ENCODE measurements around the gene TPRKB.
"Not testable (repeated sequence)": the region's sequence is repeated elsewhere in the genome, so short reads cannot be mapped to it uniquely, and the experiment has no call there.

Gene TPRKB

DNA sequence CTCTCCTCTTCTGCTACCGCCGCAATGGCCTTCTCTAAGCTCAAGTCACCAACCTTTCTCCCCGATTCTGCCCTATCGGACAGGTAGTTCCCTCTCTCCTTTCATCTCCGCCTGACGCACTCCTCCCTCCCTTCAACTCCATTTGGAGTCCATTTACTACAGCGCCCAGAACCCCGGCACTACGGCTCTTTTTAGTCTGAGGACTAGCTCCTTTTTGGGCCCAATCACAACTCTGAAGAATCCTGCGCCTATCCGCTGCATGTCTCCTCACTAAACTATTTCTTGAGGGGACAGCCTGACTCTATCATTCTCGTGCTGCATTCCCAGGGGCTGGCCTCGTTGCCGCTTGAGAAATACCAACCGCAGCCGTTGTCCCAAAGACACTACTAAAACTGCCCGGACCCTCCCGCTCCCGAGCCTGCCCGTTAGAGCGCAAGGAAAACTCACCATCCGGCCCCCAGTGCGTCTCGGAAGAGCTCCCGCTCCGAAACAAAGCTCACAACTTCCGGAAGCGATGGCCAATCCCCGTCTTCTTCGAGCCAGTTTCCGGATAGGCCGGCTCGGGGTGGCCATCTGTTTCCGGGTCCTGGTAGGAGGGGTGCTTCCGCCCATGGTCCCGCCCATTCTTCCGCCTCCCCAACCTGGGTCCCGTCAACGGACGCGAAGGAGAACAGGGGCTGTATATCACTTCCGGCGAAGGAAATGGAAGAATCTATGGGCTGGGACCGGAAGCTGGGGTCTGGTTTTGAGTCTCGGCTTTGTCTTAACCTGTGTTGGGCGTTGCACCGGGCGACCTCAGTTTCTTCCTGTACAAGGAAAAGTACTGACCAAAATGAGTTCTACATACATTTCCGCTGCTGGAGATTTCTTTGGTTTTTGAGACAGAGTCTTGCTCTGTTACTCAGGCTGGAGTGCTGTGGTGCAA is at the start of gene TPRKB:
Gene TPRKB, minus strand, starts transcription at position 491 of the 925 bp plus-strand sequence. CDS start 2,776 bp downstream, outside the sequence.
- peak within 1 kb of the TSS; percentile 66 to 79 for H3K27ac ChIP-seq (ENCODE audit: low read depth in 2 of 2, low read length in 2 of 2)
- peaks cover 7 to 9% of the 10 kb centered on the region in 2 donors for H3K4me1 ChIP-seq (ENCODE audit: control insufficient read depth in 2 of 2, insufficient read depth in 2 of 2, low read length in 2 of 2)
- H3K9ac ChIP-seq (ENCODE audit: low read depth in 1 of 2, low read length in 2 of 2): peak within 1 kb of the TSS; percentile 66 to 83

DNA sequence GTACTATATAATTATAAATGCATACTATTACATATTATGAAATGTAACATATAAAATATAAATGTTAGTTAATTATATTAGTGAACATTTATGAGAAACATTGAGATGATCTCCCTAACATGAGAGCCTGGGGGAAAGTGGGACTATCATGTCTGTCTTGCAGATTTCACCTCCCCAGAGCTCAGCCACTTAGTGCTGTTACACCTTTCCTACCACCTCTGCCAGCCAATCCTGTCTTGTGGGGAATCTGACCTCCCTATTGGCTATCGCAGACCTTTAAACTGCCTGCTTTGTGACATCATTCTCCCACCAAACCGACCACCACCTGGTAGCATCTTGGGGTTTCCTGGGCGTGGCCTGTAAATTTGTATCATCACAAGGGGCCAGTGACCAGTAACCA is 46.7 kb upstream of the TPRKB start, which contains the start of gene C2orf78:
Gene C2orf78, plus strand, starts transcription at position 301 of the 400 bp plus-strand sequence. CDS start 127 bp downstream, outside the sequence.
- H3K4me3 ChIP-seq (ENCODE audit: low read length in 2 of 2); H3K36me3 ChIP-seq (ENCODE audit: control insufficient read depth in 2 of 2, insufficient read depth in 2 of 2, low read length in 2 of 2); H3K9ac ChIP-seq (ENCODE audit: low read depth in 1 of 2, low read length in 2 of 2); H3K27me3 ChIP-seq (ENCODE audit: control insufficient read depth in 2 of 2, insufficient read depth in 2 of 2, low read length in 2 of 2); H3K9me3 ChIP-seq (ENCODE audit: control insufficient read depth in 2 of 2, low read length in 2 of 2); H3K27ac ChIP-seq (ENCODE audit: low read depth in 2 of 2, low read length in 2 of 2); H3K4me1 ChIP-seq (ENCODE audit: control insufficient read depth in 2 of 2, insufficient read depth in 2 of 2, low read length in 2 of 2): not testable (repeated sequence)

More for the DNA sequence above, at the start of gene TPRKB:
- Histone ChIP-seq H3K27me3 (ENCODE audit: control insufficient read depth in 2 of 2, insufficient read depth in 2 of 2, low read length in 2 of 2) (no peaks in the 10 kb centered on the region), H3K4me3 (ENCODE audit: low read length in 2 of 2) (peak within 1 kb of the TSS; percentile 97 to 99), H3K36me3 (ENCODE audit: control insufficient read depth in 2 of 2, insufficient read depth in 2 of 2, low read length in 2 of 2) (peaks cover 6 to 14% of the 10 kb centered on the region in 2 donors), H3K9me3 (ENCODE audit: control insufficient read depth in 2 of 2, low read length in 2 of 2) (no peaks in the 10 kb centered on the region)

DNA sequence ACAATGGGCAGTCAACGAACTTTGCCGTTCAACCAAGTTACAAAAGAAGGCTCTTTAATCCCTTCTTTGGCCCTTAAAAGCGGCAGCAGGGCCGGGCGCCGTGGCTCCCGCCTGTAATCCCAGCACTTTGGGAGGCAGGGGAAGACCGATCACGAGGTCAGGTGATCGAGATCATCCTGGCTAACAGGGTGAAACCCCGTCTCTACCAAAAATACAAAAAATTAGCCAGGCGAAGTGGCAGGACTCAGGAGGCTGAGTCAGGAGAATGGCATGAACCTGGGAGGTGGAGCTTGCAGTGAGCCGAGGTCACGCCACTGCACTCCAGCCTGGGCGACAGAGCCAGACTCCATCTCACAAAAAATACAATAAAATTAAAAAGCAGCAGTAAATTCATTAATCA is 46.3 kb upstream of the TPRKB start:
- not testable (repeated sequence) for H3K36me3 ChIP-seq (ENCODE audit: control insufficient read depth in 2 of 2, insufficient read depth in 2 of 2, low read length in 2 of 2); H3K4me3 ChIP-seq (ENCODE audit: low read length in 2 of 2); H3K27me3 ChIP-seq (ENCODE audit: control insufficient read depth in 2 of 2, insufficient read depth in 2 of 2, low read length in 2 of 2); H3K9ac ChIP-seq (ENCODE audit: low read depth in 1 of 2, low read length in 2 of 2); H3K27ac ChIP-seq (ENCODE audit: low read depth in 2 of 2, low read length in 2 of 2); H3K4me1 ChIP-seq (ENCODE audit: control insufficient read depth in 2 of 2, insufficient read depth in 2 of 2, low read length in 2 of 2); H3K9me3 ChIP-seq (ENCODE audit: control insufficient read depth in 2 of 2, low read length in 2 of 2)

DNA sequence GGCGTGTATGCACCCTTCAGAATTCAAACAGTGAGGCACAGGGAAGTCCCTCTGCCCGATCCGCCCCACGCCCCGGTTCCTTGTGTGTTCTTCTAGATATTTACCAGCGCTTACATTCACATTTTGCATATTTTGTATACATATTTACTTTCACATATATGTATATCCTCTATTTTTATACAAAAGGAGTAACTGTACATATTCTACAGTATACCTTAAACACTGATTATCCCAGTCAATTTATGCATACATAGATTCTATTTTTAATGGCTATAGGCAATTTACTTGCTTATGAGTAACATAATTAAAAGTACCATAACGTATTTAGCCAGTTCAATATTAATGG is 43.1 kb upstream of the TPRKB start:
- H3K4me3 ChIP-seq (ENCODE audit: low read length in 2 of 2): peak overlapping the region; percentile 96 to 100
- no peak overlapping the region for H3K27ac ChIP-seq (ENCODE audit: low read depth in 2 of 2, low read length in 2 of 2)
- H3K27me3 ChIP-seq (ENCODE audit: control insufficient read depth in 2 of 2, insufficient read depth in 2 of 2, low read length in 2 of 2): no peaks in the 10 kb centered on the region
- H3K9ac ChIP-seq (ENCODE audit: low read depth in 1 of 2, low read length in 2 of 2): peak overlapping the region; percentile 92 to 99
- no peaks in the 10 kb centered on the region for H3K9me3 ChIP-seq (ENCODE audit: control insufficient read depth in 2 of 2, low read length in 2 of 2)
- peaks cover 15 to 16% of the 10 kb centered on the region in 2 donors for H3K36me3 ChIP-seq (ENCODE audit: control insufficient read depth in 2 of 2, insufficient read depth in 2 of 2, low read length in 2 of 2)
- peaks cover 8 to 9% of the 10 kb centered on the region in 2 donors for H3K4me1 ChIP-seq (ENCODE audit: control insufficient read depth in 2 of 2, insufficient read depth in 2 of 2, low read length in 2 of 2)

DNA sequence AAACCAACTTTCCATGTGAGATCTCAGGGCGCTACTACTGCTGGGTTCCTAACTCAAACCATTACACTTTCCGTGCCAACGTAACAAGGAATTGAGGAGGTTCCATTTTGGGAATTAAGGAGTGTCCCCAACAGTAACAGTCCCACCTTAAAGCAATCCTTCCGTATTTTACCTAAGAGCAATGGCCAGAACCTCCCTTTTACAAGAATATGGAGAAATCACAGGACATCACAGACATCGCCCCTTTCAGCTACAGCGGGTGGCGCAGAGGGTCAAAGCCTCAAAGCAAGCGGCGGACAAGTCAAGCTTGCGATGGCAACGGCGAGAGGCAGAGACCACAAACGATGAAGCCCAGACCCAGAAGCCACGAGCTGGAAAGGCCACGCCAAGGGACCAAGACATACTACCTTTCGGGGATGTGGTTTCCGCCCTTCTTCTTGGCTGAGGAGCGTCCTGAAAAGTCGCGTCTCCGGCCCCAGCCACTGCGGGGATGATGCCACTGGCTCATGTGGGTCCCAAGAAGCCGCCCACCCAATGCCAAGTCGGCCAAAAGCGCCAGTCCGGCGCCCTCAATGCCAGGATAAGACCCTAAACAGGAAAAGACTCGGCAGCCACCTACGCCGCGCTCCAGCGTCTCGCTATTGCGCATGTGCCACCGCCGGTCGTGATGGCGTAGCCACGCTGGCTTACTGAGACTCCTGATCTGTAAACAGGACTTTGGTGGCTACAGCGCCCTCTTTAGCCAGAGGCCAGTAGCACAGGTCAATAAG is 42.5 kb upstream of the TPRKB start, which contains the start of gene DUSP11:
Gene DUSP11, minus strand, starts transcription at position 637 of the 770 bp plus-strand sequence. Its CDS starts 129 bp downstream, at position 508.
- peaks cover 8 to 9% of the 10 kb centered on the region in 2 donors for H3K4me1 ChIP-seq (ENCODE audit: control insufficient read depth in 2 of 2, insufficient read depth in 2 of 2, low read length in 2 of 2)
- H3K27ac ChIP-seq (ENCODE audit: low read depth in 2 of 2, low read length in 2 of 2): peak within 1 kb of the TSS; percentile 78 to 90
- no peaks in the 10 kb centered on the region for H3K9me3 ChIP-seq (ENCODE audit: control insufficient read depth in 2 of 2, low read length in 2 of 2)
- H3K36me3 ChIP-seq (ENCODE audit: control insufficient read depth in 2 of 2, insufficient read depth in 2 of 2, low read length in 2 of 2): peaks cover 19 to 21% of the 10 kb centered on the region in 2 donors
- no peaks in the 10 kb centered on the region for H3K27me3 ChIP-seq (ENCODE audit: control insufficient read depth in 2 of 2, insufficient read depth in 2 of 2, low read length in 2 of 2)
- H3K4me3 ChIP-seq (ENCODE audit: low read length in 2 of 2): peak within 1 kb of the TSS; percentile 96 to 100
- H3K9ac ChIP-seq (ENCODE audit: low read depth in 1 of 2, low read length in 2 of 2): peak within 1 kb of the TSS; percentile 92 to 99

DNA sequence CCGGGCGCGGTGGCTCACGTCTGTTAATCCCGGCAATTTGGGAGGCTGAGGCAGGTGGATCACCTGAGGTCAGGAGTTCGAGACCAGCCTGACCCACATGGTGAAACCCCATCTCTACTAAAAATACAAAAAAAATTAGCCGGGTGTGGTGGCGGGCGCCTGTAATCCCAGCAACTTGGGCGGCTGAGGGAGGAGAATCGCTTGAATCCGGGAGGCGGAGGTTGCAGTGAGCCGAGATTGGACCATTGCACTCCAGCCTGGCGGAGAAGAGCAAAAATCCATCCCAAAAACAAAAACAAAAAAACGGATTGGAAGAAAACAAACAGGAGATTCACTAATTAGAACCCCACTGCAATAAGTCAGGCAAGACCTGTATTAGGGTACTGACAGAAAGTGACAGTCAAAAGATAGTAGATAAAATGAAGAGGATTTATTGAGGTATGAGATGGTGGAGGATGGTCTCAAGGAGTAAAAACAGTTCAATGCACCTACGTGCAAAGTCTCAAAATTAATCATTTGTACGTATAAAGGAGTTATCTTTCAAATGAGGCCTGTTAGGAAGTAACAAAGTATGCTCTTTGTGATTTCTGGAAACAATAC is 41.8 kb upstream of the TPRKB start:
- H3K27me3 ChIP-seq (ENCODE audit: control insufficient read depth in 2 of 2, insufficient read depth in 2 of 2, low read length in 2 of 2): not testable (repeated sequence)

DNA sequence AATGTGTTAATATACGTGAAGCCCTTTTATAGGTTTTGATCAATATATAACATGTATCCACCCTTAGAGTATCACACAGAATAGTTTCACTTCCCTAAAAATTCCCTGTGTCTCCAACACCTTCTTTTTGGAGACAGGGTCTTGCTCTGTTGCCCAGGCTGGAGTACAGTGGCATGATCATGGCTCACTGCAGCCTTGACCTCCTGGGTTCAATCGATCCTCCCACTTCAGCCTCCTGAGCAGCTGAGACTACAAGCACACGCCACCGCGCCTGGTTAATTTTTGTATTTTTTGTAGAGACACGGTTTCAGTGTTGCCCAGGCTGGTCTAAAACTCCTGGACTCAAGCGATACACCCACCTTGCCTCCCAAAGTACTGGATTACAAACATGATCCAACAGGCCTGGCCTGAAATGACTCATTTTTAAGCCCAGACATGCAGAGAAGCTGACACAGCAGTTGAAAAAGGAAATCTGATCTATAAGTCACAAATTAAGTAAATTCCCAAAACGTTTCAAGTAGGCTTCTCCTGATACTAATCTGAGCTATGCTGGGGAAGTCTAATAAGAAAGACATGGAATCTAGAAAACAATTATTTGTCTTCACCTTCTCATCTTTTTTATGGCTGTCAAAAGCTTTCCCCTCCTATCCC is 39.8 kb upstream of the TPRKB start:
- H3K36me3 ChIP-seq (ENCODE audit: control insufficient read depth in 2 of 2, insufficient read depth in 2 of 2, low read length in 2 of 2): peaks cover 36 to 45% of the 10 kb centered on the region in 2 donors
- no peak overlapping the region for H3K4me3 ChIP-seq (ENCODE audit: low read length in 2 of 2)
- H3K27ac ChIP-seq (ENCODE audit: low read depth in 2 of 2, low read length in 2 of 2): no peak overlapping the region
- no peaks in the 10 kb centered on the region for H3K9me3 ChIP-seq (ENCODE audit: control insufficient read depth in 2 of 2, low read length in 2 of 2)
- peaks cover 8 to 9% of the 10 kb centered on the region in 2 donors for H3K4me1 ChIP-seq (ENCODE audit: control insufficient read depth in 2 of 2, insufficient read depth in 2 of 2, low read length in 2 of 2)
- no peaks in the 10 kb centered on the region for H3K27me3 ChIP-seq (ENCODE audit: control insufficient read depth in 2 of 2, insufficient read depth in 2 of 2, low read length in 2 of 2)
- no peak overlapping the region for H3K9ac ChIP-seq (ENCODE audit: low read depth in 1 of 2, low read length in 2 of 2)

More for the DNA sequence above, 41.8 kb upstream of the TPRKB start:
- Histone ChIP-seq H3K9ac (ENCODE audit: low read depth in 1 of 2, low read length in 2 of 2) (peak overlapping the region; percentile 92 to 99), H3K27ac (ENCODE audit: low read depth in 2 of 2, low read length in 2 of 2) (peak overlapping the region; percentile 78 to 90), H3K4me3 (ENCODE audit: low read length in 2 of 2) (peak overlapping the region; percentile 96 to 100), H3K36me3 (ENCODE audit: control insufficient read depth in 2 of 2, insufficient read depth in 2 of 2, low read length in 2 of 2) (peaks cover 23 to 27% of the 10 kb centered on the region in 2 donors)
- H3K9me3 ChIP-seq (ENCODE audit: control insufficient read depth in 2 of 2, low read length in 2 of 2); H3K4me1 ChIP-seq (ENCODE audit: control insufficient read depth in 2 of 2, insufficient read depth in 2 of 2, low read length in 2 of 2): not testable (repeated sequence)

DNA sequence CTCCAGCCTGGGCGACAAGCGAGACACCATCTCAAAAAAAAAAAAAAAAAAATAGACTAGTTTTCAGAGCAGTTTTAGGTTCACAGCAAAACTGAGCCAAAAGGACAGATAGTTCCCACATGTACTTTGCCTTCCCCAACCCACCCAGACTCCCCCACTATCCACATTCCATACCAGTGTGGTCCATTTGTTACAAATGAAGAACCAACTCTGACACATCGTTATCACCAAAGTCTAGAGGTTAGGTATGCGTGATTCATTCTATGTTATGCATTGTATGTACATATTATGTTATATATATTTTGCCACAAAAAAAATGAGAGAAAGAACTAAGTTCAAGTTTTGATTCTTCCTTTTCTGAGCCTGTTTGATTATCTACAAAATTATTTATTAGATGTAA is 39.2 kb upstream of the TPRKB start:
- H3K9me3 ChIP-seq (ENCODE audit: control insufficient read depth in 2 of 2, low read length in 2 of 2): no peaks in the 10 kb centered on the region
- peaks cover 8 to 9% of the 10 kb centered on the region in 2 donors for H3K4me1 ChIP-seq (ENCODE audit: control insufficient read depth in 2 of 2, insufficient read depth in 2 of 2, low read length in 2 of 2)
- H3K27ac ChIP-seq (ENCODE audit: low read depth in 2 of 2, low read length in 2 of 2): no peak overlapping the region
- peaks cover 37 to 45% of the 10 kb centered on the region in 2 donors for H3K36me3 ChIP-seq (ENCODE audit: control insufficient read depth in 2 of 2, insufficient read depth in 2 of 2, low read length in 2 of 2)
- no peaks in the 10 kb centered on the region for H3K27me3 ChIP-seq (ENCODE audit: control insufficient read depth in 2 of 2, insufficient read depth in 2 of 2, low read length in 2 of 2)
- no peak overlapping the region for H3K9ac ChIP-seq (ENCODE audit: low read depth in 1 of 2, low read length in 2 of 2)
- no peak overlapping the region for H3K4me3 ChIP-seq (ENCODE audit: low read length in 2 of 2)

DNA sequence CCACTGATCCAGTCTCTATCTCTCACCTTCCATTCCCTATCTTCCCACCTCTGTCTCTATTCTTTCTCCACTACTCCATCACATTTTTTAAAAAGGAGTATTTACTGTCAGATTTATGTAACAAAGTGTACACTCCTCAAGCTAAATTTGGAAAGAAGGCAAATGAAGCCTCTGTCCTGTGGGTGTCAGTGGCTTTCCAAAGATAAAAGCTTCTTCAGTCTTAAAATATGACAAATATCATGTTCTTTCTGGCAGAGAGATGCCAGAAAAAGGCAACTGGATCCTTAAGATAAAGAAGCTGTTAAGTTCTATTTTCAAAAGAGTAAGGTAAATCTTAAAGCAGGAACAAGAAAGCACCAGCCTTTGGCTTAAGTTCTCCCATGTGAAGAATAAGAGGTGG is 35.7 kb upstream of the TPRKB start:
- H3K4me3 ChIP-seq (ENCODE audit: low read length in 2 of 2): no peak overlapping the region
- no peaks in the 10 kb centered on the region for H3K4me1 ChIP-seq (ENCODE audit: control insufficient read depth in 2 of 2, insufficient read depth in 2 of 2, low read length in 2 of 2)
- no peaks in the 10 kb centered on the region for H3K9me3 ChIP-seq (ENCODE audit: control insufficient read depth in 2 of 2, low read length in 2 of 2)
- no peak overlapping the region for H3K27ac ChIP-seq (ENCODE audit: low read depth in 2 of 2, low read length in 2 of 2)
- no peaks in the 10 kb centered on the region for H3K27me3 ChIP-seq (ENCODE audit: control insufficient read depth in 2 of 2, insufficient read depth in 2 of 2, low read length in 2 of 2)
- no peak overlapping the region for H3K9ac ChIP-seq (ENCODE audit: low read depth in 1 of 2, low read length in 2 of 2)
- H3K36me3 ChIP-seq (ENCODE audit: control insufficient read depth in 2 of 2, insufficient read depth in 2 of 2, low read length in 2 of 2): peaks cover 54 to 65% of the 10 kb centered on the region in 2 donors

Data from mucosa of rectum (tissue), 2 donors.